ENCODE results near the gene PRKG1.

The PRKG1 gene

DNA sequence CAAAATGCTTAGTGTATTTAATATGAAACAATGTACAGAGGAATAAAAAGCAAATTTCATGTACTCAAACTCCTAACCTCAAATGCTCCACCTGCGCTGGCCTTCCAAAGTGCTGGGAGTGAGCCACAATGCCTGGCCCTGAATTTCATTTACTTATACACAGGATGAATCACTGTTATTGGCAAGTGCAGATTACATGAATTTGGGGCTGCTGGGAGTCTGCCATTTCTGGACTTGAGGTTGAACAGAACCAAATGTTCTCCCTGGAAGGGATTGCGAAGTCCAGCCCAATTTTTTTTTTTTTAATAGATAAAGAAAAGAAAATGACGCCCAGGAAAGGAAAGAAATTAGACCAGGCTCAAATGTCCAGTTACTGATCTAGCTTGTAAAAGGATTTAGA, 631.9 kb downstream of the PRKG1 start:
- TF ChIP-seq RAD21 (IDR thresholded peaks at IDR 0.05; ENCODE audit: low read depth) (no peak), TCF12 (IDR thresholded peaks at IDR 0.05; ENCODE audit: low read depth) (no peak), EP300 (IDR thresholded peaks at IDR 0.05; ENCODE audit: borderline replicate concordance) (no peak)

DNA sequence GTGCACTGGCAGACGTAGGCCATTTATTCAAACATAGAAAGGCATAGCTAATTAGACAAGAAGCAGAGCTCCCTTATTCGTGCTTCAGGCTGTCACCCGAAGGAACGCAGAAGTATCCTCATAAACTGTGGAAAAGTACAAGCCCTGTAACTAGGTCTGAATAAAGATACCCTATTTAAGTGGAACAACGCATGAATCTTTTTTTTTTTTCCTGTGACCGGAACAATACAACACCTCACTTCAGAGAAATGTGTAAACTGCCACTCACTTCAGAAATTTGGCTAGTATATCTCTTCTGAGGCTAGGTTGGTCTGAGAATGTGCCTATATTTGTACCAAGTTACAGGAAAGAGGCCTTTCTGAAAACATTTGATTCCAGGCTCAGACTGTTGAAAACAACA, 633.1 kb downstream of the PRKG1 start:
- TF ChIP-seq EGR1 (IDR thresholded peaks at IDR 0.05) = no peak
- no peak for TF ChIP-seq RAD21 (IDR thresholded peaks at IDR 0.05; ENCODE audit: low read depth)
- TF ChIP-seq TCF12 (IDR thresholded peaks at IDR 0.05; ENCODE audit: low read depth) = no peak
- TF ChIP-seq TAF1 (IDR thresholded peaks at IDR 0.05; ENCODE audit: low read depth) = no peak
- no peak for TF ChIP-seq CEBPB (IDR thresholded peaks at IDR 0.05)
- TF ChIP-seq, protein P1, sequence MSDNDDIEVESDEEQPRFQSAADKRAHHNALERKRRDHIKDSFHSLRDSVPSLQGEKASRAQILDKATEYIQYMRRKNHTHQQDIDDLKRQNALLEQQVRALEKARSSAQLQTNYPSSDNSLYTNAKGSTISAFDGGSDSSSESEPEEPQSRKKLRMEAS (IDR thresholded peaks at IDR 0.05) = no peak
- TF ChIP-seq TEAD4 (IDR thresholded peaks at IDR 0.05) = no peak
- no peak for TF ChIP-seq ZBTB7A (IDR thresholded peaks at IDR 0.05; ENCODE audit: low read depth)
- TF ChIP-seq, protein P2, sequence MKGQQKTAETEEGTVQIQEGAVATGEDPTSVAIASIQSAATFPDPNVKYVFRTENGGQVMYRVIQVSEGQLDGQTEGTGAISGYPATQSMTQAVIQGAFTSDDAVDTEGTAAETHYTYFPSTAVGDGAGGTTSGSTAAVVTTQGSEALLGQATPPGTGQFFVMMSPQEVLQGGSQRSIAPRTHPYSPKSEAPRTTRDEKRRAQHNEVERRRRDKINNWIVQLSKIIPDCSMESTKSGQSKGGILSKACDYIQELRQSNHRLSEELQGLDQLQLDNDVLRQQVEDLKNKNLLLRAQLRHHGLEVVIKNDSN (IDR thresholded peaks at IDR 0.05) = no peak
- TF ChIP-seq EP300 (IDR thresholded peaks at IDR 0.05; ENCODE audit: borderline replicate concordance) = no peak
- TF ChIP-seq, protein P3, sequence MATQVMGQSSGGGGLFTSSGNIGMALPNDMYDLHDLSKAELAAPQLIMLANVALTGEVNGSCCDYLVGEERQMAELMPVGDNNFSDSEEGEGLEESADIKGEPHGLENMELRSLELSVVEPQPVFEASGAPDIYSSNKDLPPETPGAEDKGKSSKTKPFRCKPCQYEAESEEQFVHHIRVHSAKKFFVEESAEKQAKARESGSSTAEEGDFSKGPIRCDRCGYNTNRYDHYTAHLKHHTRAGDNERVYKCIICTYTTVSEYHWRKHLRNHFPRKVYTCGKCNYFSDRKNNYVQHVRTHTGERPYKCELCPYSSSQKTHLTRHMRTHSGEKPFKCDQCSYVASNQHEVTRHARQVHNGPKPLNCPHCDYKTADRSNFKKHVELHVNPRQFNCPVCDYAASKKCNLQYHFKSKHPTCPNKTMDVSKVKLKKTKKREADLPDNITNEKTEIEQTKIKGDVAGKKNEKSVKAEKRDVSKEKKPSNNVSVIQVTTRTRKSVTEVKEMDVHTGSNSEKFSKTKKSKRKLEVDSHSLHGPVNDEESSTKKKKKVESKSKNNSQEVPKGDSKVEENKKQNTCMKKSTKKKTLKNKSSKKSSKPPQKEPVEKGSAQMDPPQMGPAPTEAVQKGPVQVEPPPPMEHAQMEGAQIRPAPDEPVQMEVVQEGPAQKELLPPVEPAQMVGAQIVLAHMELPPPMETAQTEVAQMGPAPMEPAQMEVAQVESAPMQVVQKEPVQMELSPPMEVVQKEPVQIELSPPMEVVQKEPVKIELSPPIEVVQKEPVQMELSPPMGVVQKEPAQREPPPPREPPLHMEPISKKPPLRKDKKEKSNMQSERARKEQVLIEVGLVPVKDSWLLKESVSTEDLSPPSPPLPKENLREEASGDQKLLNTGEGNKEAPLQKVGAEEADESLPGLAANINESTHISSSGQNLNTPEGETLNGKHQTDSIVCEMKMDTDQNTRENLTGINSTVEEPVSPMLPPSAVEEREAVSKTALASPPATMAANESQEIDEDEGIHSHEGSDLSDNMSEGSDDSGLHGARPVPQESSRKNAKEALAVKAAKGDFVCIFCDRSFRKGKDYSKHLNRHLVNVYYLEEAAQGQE (IDR thresholded peaks at IDR 0.05; ENCODE audit: low read depth) = no peak
- no peak for TF ChIP-seq YY1 (IDR thresholded peaks at IDR 0.05; ENCODE audit: low read depth)
- no peak for TF ChIP-seq NFIC (IDR thresholded peaks at IDR 0.05)
- no peak for TF ChIP-seq CREB1 (IDR thresholded peaks at IDR 0.05; ENCODE audit: low read depth)
- TF ChIP-seq FOXM1 (IDR thresholded peaks at IDR 0.05; ENCODE audit: borderline replicate concordance, low read depth) = no peak

DNA sequence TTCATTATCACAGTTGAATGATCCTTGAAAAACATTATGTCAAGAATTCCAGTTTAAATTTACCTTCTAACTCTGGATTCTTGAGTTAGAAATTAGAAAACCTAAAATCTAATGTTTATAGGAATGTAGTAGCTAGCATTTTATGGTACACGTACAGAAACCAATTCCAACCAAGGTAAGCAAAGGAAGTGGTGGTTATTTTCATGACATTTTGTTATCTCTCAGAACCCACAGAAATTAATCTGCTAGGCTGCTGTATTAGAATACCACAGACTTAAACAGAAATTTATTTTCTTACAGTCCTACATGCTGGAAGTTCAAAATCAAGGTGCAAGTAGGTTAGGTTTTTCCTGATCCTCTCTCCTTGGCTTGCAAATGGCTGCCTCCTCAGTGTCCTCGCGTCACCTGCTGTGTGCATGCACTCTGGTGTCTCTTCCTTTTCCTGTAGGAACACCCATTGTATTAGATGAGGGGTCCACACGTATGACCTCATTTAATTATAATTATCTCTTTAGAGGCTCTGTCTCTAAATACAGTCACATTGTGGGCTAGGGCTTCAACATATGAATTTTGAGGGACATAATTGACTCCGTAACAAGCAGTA, 633.6 kb downstream of the PRKG1 start:
- TF ChIP-seq, protein P1 (IDR thresholded peaks at IDR 0.05) = no peak
- TF ChIP-seq TCF12 (IDR thresholded peaks at IDR 0.05; ENCODE audit: low read depth) = no peak
- no peak for TF ChIP-seq TEAD4 (IDR thresholded peaks at IDR 0.05)
- TF ChIP-seq, protein P3 (IDR thresholded peaks at IDR 0.05; ENCODE audit: low read depth) = no peak
- no peak for TF ChIP-seq CEBPB (IDR thresholded peaks at IDR 0.05)
- TF ChIP-seq EGR1 (IDR thresholded peaks at IDR 0.05) = no peak
- TF ChIP-seq CREB1 (IDR thresholded peaks at IDR 0.05; ENCODE audit: low read depth) = no peak
- no peak for TF ChIP-seq TAF1 (IDR thresholded peaks at IDR 0.05; ENCODE audit: low read depth)
- TF ChIP-seq FOXM1 (IDR thresholded peaks at IDR 0.05; ENCODE audit: borderline replicate concordance, low read depth) = no peak
- TF ChIP-seq NFIC (IDR thresholded peaks at IDR 0.05) = no peak
- TF ChIP-seq YY1 (IDR thresholded peaks at IDR 0.05; ENCODE audit: low read depth) = no peak
- TF ChIP-seq, protein P2 (IDR thresholded peaks at IDR 0.05) = no peak
- TF ChIP-seq RAD21 (IDR thresholded peaks at IDR 0.05; ENCODE audit: low read depth) = no peak
- no peak for TF ChIP-seq EP300 (IDR thresholded peaks at IDR 0.05; ENCODE audit: borderline replicate concordance)
- no peak for TF ChIP-seq ZBTB7A (IDR thresholded peaks at IDR 0.05; ENCODE audit: low read depth)

DNA sequence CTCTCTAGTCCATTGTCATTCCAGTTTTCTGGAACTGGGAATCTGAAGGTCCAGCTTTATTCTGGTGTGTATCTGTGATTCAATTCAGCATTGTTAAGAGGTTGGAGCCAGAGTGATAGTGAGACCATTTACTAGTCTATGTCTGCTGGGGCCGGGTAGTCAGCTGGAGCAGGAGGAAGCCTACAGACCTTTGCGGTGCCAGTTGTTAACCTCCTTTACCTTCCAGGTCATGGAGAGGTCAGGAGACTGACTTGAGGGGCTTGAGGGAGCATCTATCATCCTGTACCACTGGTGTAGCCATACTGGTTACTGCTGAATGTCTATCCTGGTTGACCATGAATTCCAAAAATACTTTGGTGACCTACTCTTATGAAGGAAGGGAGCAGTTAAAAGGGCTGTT, 634.3 kb downstream of the PRKG1 start:
- TF ChIP-seq TEAD4 (IDR thresholded peaks at IDR 0.05) = no peak
- TF ChIP-seq TCF12 (IDR thresholded peaks at IDR 0.05; ENCODE audit: low read depth) = no peak
- TF ChIP-seq CREB1 (IDR thresholded peaks at IDR 0.05; ENCODE audit: low read depth) = no peak
- TF ChIP-seq CEBPB (IDR thresholded peaks at IDR 0.05) = no peak
- TF ChIP-seq EP300 (IDR thresholded peaks at IDR 0.05; ENCODE audit: borderline replicate concordance) = no peak
- TF ChIP-seq ZBTB7A (IDR thresholded peaks at IDR 0.05; ENCODE audit: low read depth) = no peak
- no peak for TF ChIP-seq YY1 (IDR thresholded peaks at IDR 0.05; ENCODE audit: low read depth)
- TF ChIP-seq, protein P1 (IDR thresholded peaks at IDR 0.05) = no peak
- no peak for TF ChIP-seq EGR1 (IDR thresholded peaks at IDR 0.05)
- TF ChIP-seq FOXM1 (IDR thresholded peaks at IDR 0.05; ENCODE audit: borderline replicate concordance, low read depth) = no peak
- no peak for TF ChIP-seq NFIC (IDR thresholded peaks at IDR 0.05)
- TF ChIP-seq, protein P3 (IDR thresholded peaks at IDR 0.05; ENCODE audit: low read depth) = no peak
- TF ChIP-seq, protein P2 (IDR thresholded peaks at IDR 0.05) = no peak
- TF ChIP-seq TAF1 (IDR thresholded peaks at IDR 0.05; ENCODE audit: low read depth) = no peak
- no peak for TF ChIP-seq RAD21 (IDR thresholded peaks at IDR 0.05; ENCODE audit: low read depth)

All from Ishikawa (cell line).